NCI-H2029 (cell line): Measurements from ENCODE around the gene SLC25A4.
A peak's percentile ranks its signal among the peaks of the same experiment; 100 is the strongest.
"Not testable (repeated sequence)": the region's sequence is repeated elsewhere in the genome, so short reads cannot be mapped to it uniquely, and the experiment has no call there.

Experiments used
- DNase-seq: peaks from one replicate; lab custom pipeline; 2025; lab: John Stamatoyannopoulos, UW

The SLC25A4 gene

DNA sequence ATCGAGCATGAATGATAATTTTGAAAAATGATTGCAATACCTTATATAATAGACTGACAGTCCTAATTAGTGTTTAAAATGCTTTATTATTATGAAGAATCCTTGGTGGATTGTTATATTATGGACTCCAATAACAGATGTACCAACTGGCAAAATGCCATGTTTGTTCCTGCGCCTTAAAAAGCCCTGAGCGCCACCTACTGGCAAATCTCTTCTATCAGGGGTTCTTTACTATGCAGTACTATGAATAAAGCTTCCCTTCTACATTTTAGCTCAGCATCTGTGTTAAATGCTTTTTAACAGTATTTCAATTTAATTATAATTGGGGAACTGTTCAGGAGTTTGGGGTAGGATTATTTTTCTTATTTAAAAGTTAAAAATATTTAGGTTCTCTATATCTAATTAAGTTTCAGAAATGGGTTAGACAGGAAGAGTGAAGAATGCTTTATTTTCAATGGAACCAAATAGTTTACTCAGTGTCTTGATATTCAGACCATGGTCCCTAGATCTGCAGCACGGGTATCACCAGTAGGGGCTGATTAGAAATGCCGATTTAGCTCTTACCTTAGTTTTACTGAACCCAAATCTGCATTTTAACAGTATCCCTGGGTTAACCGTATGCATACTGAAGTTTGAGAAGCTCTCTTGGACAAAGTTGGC, 40.7 kb downstream of the SLC25A4 start:
- DNase-seq = peak; percentile 79

DNA sequence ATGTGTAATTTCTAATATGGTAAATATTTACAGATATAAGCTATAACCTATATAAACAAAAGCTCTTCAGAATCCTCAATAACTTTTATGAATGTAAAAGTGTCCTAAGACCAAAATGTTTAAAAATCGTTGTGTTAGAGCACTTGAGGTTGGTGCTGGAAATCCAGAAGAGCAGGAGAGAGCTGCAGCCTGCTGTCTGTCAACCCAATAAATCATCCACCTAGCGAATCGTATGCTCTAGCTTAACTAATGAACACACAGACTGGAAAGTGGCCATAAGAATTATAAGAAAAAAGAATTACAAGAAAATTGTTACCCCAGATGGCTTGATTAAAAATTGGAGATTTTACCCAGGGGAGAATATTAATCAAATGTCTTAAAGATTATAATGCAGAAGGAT, 43.7 kb downstream of the SLC25A4 start:
- DNase-seq = no peak

GRCh38 chr4:185189606-185190305, 46.7 kb downstream of the SLC25A4 start:
- no peak for DNase-seq

DNA sequence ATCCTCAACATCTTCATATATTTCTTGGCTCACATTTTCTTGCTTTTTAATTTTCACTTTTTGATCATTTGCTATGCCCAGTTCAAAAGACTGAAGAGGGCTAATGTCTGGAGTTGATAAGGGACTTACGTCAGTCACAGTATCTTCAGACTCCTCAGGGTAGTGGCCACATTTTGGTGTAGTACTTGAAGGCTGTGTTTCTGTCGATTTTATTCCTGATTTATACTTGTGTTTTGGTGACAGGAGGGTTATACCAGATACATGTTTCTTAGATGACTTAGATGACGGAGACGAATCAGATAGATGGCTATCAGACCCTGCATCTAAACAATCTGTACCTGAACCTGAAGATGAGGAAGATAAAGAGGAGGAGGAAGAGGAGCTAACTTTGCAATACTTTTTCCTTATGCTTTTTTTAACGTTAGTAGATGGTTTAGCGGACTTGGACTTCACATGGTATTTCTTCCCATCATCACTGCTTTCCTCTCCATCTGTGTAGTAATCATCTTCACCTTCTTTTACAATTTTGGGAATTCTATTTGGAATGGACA, 47.3 kb downstream of the SLC25A4 start:
- no peak for DNase-seq

DNA sequence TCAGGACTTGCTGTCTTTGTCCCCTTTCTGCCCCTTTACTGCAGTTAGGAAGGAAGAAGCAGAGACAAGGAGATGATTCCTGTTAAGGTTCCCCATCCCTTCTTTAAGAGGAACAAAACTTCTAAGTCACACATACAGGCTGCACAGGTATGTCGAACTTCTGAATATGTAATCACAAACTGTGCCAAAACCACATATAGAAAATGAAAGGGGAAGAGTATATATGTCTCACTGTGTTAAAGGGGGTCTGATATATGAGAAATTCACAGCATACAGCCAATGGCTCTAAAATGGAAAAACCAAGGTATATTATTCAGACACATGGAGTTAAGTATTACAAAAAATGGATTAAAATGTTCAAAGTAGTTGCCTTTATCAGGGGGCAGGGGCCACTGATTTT, 49.0 kb downstream of the SLC25A4 start:
- DNase-seq = no peak

GRCh38 chr4:185194924-185195888, 52.1 kb downstream of the SLC25A4 start:
- no peak for DNase-seq

DNA sequence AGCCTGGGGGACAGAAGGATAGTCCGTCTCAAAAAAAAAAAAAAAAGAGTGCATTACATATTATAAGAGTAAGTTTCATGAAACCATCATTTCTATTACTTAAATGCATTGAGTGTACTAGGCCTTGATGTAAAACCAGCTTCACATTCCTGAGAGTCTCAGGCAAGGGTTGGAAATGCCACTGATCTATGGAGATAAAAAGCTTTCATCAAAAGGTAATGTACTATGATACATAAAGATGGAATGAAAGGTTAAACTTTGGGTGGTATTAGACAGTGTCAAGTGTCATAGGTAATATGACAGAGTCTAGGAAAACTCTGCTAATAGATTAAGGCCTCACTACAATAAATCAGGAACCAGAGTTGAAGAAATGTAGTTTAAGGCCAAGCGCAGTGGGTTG, 53.4 kb downstream of the SLC25A4 start:
- DNase-seq = no peak

DNA sequence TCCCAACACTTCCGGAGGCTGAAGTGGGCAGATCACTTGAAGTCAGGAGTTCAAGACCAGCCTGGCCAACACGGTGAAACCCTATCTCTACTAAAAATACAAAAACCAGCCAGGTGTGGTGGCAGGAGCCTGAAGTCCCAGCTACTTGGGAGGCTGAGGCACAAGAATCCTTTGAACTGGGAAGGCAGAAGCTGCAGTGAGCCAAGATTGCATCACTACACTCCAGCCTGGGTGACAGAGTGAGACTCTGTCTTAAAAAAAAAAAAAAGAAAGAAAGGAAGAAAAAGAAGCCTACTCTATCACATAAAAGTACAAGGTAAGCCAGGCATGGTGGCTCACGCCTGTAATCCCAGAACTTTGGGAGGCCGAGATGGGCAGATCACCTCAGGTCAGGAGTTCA, 55.1 kb downstream of the SLC25A4 start:
- DNase-seq = not testable (repeated sequence)
